Psoas muscle (tissue), 8 donors: ENCODE results near the gene ADGRF3. TPM values are rescaled to one million over a fixed set of nuclear protein-coding genes. Genes with fewer than 3 reads are reported as not detected.

Experiments
- ATAC-seq, 4 donors: fragments of 200-7000 bp; cut with Tn5 transposase; one replicate each; pipeline ENCODE4 v1.9.1; 2020; ENCODE audit warnings: moderate library complexity in 3 of 4, mild to moderate bottlenecking in 2 of 4
- DNase-seq, 2 donors: peaks; one replicate each; pipeline ENCODE4 v3.0.0-alpha.2; 2020
- H3K27ac ChIP-seq: fragments of 200-600 bp; one replicate; pipeline ENCODE4 v1.8.0; 2022
- H3K27me3 ChIP-seq, 3 donors: fragments of 200-600 bp in 1 of 3; one replicate each; pipeline versions ENCODE4 v1.6.1 to v1.8.0; 2013 to 2022; ENCODE audit warnings: low read length in 2 of 3, mild to moderate bottlenecking in 2 of 3, moderate library complexity in 1 of 3; ENCODE audit not compliant: insufficient read depth in 3 of 3
- H3K36me3 ChIP-seq, 2 donors: fragments of 200-600 bp in 1 of 2; one replicate each; pipeline versions ENCODE4 v1.6.1 to v1.8.0; 2013 to 2022; ENCODE audit warnings: low read depth in 1 of 2, mild to moderate bottlenecking in 1 of 2, moderate library complexity in 1 of 2; ENCODE audit not compliant: insufficient read depth in 1 of 2
- H3K4me1 ChIP-seq: fragments of 200-600 bp; one replicate; pipeline ENCODE4 v1.8.0; 2022
- H3K4me3 ChIP-seq: fragments of 200-600 bp; one replicate; pipeline ENCODE4 v1.8.0; 2022; ENCODE audit warnings: mild to moderate bottlenecking
- H3K9me3 ChIP-seq: fragments of 200-600 bp; one replicate; pipeline ENCODE4 v1.8.0; 2022
- CTCF ChIP-seq: fragments of 200-600 bp; IDR thresholded peaks from one replicate; pipeline ENCODE4 v1.8.0; 2022; ENCODE audit warnings: antibody characterized with exemption
- WGBS, 3 donors: extraction: QIAGEN DNeasy Blood & Tissue Kit; methylation state at CpG; one replicate each; pipeline versions ENCODE4 v1.1.6 to v1.1.7; 2013; 5-methylcytosine and 5-hydroxymethylcytosine counted together
- intact Hi-C, 2 donors: fragments of 100-400 bp; cut with DNase I; formaldehyde crosslinking; loops; one replicate each; pipeline versions ENCODE4 v1.11.0 to v1.14.2; 2022
- polyA plus RNA-seq, 3 donors: library from polyadenylated mRNA; stranded (reverse); fragments of 200-250 nt; gene quantifications; one replicate each; pipeline ENCODE4 v1.2.3, GENCODE V29; 2013
- total RNA-seq, 4 donors: library from RNA; stranded (reverse); fragmentation: NEBNext Ultra II Directional in 2 of 4; extraction: Animal tissue kit (Norgen Biotek cat#: 25700) in 2 of 4; gene quantifications; one replicate each; pipeline versions ENCODE4 v1.2.1 to v1.2.4, GENCODE V29; 2021 to 2023
- donor health status: healthy with polysubstance abuse.
- donor health status: DM: no; HTN: no; CAD: no; lungs with moderate emphysema.
- donor health status: Bipolar disorder and iron deficiency.
- donor health status: healthy.
- donor health status: DM: yes; HTN: yes; CAD: no.
- donor health status: DM: no; HTN: no; CAD: no.
- donor health status: DM: no; HTN: no; CAD: no.
- donor health status: DM: yes; HTN: yes; CAD: no.

The ADGRF3 gene
- total and polyA plus RNA-seq, 7 donors: 0.03 to 0.48 (median 0.18) TPM; not detected in 3

GRCh38 chr2:26318950-26319349, 27.6 kb downstream of the ADGRF3 start:
- intact Hi-C loops: no loop called here
- H3K4me1 ChIP-seq: no peaks in the 10 kb centered on the region
- H3K27me3 ChIP-seq: no peaks in the 10 kb centered on the region
- ATAC-seq (no peak), DNase-seq (no peak)
- 53 to 59% (median 57%) methylated on average over 6 of the region's 6 CpGs for WGBS, 3 donors
- no peaks in the 10 kb centered on the region for H3K9me3 ChIP-seq
- TF ChIP-seq CTCF: no peak
- no peak overlapping the region for H3K27ac ChIP-seq
- H3K36me3 ChIP-seq: no peaks in the 10 kb centered on the region
- no peak overlapping the region for H3K4me3 ChIP-seq

GRCh38 chr2:26317377-26318105, 29.0 kb downstream of the ADGRF3 start:
- DNase-seq: no peak
- no peaks in the 10 kb centered on the region for H3K4me1 ChIP-seq
- 83 to 92% (median 87%) methylated on average over 8 of the region's 8 CpGs for WGBS, 3 donors
- intact Hi-C loops: no loop called here
- no peak overlapping the region for H3K27ac ChIP-seq
- H3K27me3 ChIP-seq: no peaks in the 10 kb centered on the region
- no peak for ATAC-seq
- H3K36me3 ChIP-seq: no peaks in the 10 kb centered on the region
- H3K4me3 ChIP-seq: no peak overlapping the region
- no peak for TF ChIP-seq CTCF
- no peaks in the 10 kb centered on the region for H3K9me3 ChIP-seq

- intact Hi-C loops: no loop called here
- H3K27ac ChIP-seq: no peak overlapping the region
- no peak for DNase-seq
- no peaks in the 10 kb centered on the region for H3K27me3 ChIP-seq
- WGBS, 3 donors: 77 to 90% (median 86%) methylated on average over 6 of the region's 6 CpGs
- no peak overlapping the region for H3K4me3 ChIP-seq
- no peaks in the 10 kb centered on the region for H3K9me3 ChIP-seq
- ATAC-seq: no peak
- no peaks in the 10 kb centered on the region for H3K4me1 ChIP-seq
- TF ChIP-seq CTCF: no peak
- no peaks in the 10 kb centered on the region for H3K36me3 ChIP-seq
Observed at GRCh38 chr2:26316845-26317244, 29.7 kb downstream of the ADGRF3 start.

GRCh38 chr2:26316041-26316440, 30.5 kb downstream of the ADGRF3 start:
- DNase-seq (no peak), ATAC-seq (no peak)
- H3K36me3 ChIP-seq: no peaks in the 10 kb centered on the region
- no peaks in the 10 kb centered on the region for H3K9me3 ChIP-seq
- H3K4me1 ChIP-seq: no peaks in the 10 kb centered on the region
- no peaks in the 10 kb centered on the region for H3K27me3 ChIP-seq
- intact Hi-C loops: no loop called here
- no peak for TF ChIP-seq CTCF
- no peak overlapping the region for H3K27ac ChIP-seq
- 37 to 57% (median 46%) methylated on average over 2 of the region's 2 CpGs for WGBS, 3 donors
- H3K4me3 ChIP-seq: no peak overlapping the region

GRCh38 chr2:26314243-26314642, 32.3 kb downstream of the ADGRF3 start:
- no peak for ATAC-seq
- Histone ChIP-seq H3K27me3 (no peaks in the 10 kb centered on the region), H3K4me3 (no peak overlapping the region), H3K4me1 (no peaks in the 10 kb centered on the region), H3K27ac (no peak overlapping the region), H3K9me3 (no peaks in the 10 kb centered on the region), H3K36me3 (no peaks in the 10 kb centered on the region)
- 73 to 81% (median 78%) methylated on average over 8 of the region's 8 CpGs for WGBS, 3 donors
- DNase-seq: no peak
- intact Hi-C loops: no loop called here
- TF ChIP-seq CTCF: no peak
